Suppressor macrophage treated with lipopolysaccharide for 1 hour (primary cell): ENCODE data around the gene FFAR1.

Source experiments
- DNase-seq, 3 donors: peaks; one replicate each; pipeline ENCODE4 v3.0.0-alpha.2; 2020 to 2022

FFAR1 gene

DNA sequence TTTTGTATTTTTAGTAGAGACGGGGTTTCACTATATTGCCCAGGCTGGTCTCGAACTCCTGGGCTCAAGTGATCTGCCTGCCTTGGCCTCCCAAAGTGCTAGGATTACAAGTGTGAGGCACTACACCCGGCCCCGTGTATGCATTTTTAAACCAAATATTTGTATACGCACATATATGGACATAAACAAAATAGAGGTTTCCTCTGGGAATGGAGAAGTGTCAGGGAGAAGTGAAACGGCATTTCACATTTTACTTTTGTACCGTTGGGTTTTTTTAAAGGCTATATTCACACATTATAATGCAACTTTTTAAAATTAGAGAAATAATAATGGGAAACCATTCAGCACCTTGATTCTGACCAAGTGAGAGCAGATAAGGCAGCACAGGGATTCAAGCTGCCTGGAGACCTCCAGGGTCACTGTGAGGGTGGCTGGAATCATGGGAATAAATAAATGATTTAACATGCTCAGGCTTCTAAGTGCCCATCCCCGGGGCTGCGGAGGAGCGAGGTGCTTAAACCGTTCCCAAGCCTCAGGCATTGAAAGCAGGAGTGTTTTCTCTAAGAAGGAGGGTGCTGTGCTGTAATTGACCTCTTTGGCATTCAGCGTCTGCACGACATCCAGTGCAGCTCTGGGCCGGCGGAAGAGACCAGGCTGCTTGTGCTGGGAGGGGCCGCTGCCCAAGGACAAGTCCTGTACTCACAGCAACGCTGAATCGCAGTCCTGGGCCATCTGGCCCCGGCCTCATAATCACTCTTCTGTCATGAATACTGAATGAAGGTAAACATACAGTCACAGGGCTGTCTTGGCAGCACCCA lies 47.9 kb downstream of the FFAR1 start:
- peak in 2 of 3 donors; percentile 36 to 48 for DNase-seq

DNA sequence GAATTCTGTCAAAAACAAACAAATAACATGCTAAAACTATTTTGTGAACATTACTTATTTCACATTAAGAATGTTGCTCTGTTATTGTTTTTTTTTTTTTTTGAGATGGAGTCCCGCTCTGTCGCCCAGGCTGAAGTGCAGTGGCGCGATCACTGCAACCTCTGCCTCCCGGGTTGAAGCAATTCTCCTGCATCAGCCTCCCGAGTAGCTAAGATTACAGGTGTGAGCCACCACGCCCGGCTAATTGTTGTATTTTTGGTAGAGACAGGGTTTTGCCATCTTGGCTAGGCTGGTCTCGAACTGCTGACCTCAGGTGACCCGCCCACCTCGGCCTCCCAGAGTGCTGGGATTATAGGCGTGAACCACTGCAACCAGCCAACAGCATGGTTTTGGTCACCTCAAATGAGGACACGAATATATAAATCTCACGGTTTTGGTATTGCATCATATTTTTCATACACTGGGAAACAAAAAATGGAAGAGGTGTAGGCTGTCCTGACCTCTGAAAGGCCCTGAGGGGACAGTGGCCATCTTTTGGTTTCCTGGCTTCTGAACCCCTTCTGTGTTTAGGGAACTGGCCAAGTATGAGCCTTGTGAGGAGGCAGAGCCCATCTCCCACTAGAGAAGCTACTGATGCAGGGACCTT lies 48.7 kb downstream of the FFAR1 start:
- DNase-seq = no peak

DNA sequence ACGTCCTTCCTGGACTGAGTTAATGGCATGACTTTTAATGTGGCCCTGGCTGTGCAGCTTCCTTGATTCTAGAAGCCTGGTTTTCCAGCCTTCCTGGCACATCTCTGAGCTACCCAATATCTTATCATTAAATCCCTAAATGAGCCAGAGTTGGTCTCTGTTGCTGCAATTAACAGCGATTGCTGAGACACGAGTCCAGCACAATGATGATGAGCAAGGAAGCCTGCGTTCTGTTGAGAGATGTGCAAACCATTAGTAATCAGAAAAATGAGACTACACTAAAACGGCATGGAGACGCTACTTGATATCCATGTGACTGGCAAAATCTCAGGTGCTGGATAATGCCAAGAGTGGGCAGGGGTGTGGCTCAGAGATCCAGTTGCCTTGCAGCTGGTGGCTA lies 49.4 kb downstream of the FFAR1 start:
- DNase-seq = no peak
